GM12874 (cell line): ENCODE measurements around the gene CHRNE.

Experiments used
- CTCF ChIP-seq: IDR thresholded peaks from 2 replicates; pipeline ENCODE4 v1.5.1; 2011; ENCODE audit warnings: low read depth, mild to moderate bottlenecking, control low read depth, low read length, moderate library complexity; ENCODE audit not compliant: insufficient read depth

Gene CHRNE

GRCh38 chr17:4948166-4948930 is 45.5 kb upstream of the CHRNE start, which contains the start of gene PFN1:
Gene PFN1, minus strand, starts transcription at chr17:4948530. Its CDS starts 136 bp downstream, at chr17:4948394.
- no peak for TF ChIP-seq CTCF

GRCh38 chr17:4947411-4948165 is 44.7 kb upstream of the CHRNE start:
- no peak for TF ChIP-seq CTCF

- TF ChIP-seq CTCF, result no peak
Measured at GRCh38 chr17:4947010-4947410, 44.1 kb upstream of the CHRNE start.

GRCh38 chr17:4946312-4946976 is 43.5 kb upstream of the CHRNE start:
- TF ChIP-seq CTCF, result no peak

- no peak for TF ChIP-seq CTCF
Measured at GRCh38 chr17:4945944-4946280, 43.0 kb upstream of the CHRNE start.

- no peak for TF ChIP-seq CTCF
Measured at GRCh38 chr17:4945176-4945943, 42.5 kb upstream of the CHRNE start.

GRCh38 chr17:4944554-4945175 is 41.8 kb upstream of the CHRNE start:
- TF ChIP-seq CTCF, result no peak
